ENCODE results near the gene ITSN2.

The ITSN2 gene

GRCh38 chr2:24238158-24238557 is 122.2 kb downstream of the ITSN2 start:
- no peak for TF ChIP-seq CTCF (IDR thresholded peaks at IDR 0.05; ENCODE audit: low read length, missing control alignments)
- DNase-seq (ENCODE audit: low read depth): no peak
- H3K4me3 ChIP-seq (replicated peaks; ENCODE audit: low read depth, low read length): no peak overlapping the region

GRCh38 chr2:24237313-24237712 is 123.0 kb downstream of the ITSN2 start:
- no peak for DNase-seq (ENCODE audit: low read depth)
- H3K4me3 ChIP-seq (replicated peaks; ENCODE audit: low read depth, low read length): no peak overlapping the region
- no peak for TF ChIP-seq CTCF (IDR thresholded peaks at IDR 0.05; ENCODE audit: low read length, missing control alignments)

DNA sequence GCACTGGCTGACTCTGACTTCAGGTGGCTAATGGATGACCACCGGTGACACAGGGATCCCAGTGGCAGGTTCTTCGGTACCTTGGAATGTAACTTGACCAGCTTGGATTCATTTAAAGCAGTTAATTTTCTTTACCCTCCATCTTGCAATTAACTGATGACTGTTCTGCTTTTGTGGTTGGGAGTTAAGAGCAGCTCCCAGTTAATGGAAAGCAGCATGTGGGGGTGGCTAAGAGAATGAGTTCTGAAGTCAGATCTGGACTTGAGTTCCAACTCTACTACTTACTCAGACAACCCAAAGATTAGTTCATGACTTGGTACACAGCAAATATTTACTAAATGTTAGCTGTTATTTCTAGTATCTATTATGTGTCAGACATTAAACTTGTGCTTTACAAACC is 127.0 kb downstream of the ITSN2 start:
- H3K4me3 ChIP-seq (replicated peaks; ENCODE audit: low read depth, low read length): no peak overlapping the region
- no peak for DNase-seq (ENCODE audit: low read depth)
- no peak for TF ChIP-seq CTCF (IDR thresholded peaks at IDR 0.05; ENCODE audit: low read length, missing control alignments)

DNA sequence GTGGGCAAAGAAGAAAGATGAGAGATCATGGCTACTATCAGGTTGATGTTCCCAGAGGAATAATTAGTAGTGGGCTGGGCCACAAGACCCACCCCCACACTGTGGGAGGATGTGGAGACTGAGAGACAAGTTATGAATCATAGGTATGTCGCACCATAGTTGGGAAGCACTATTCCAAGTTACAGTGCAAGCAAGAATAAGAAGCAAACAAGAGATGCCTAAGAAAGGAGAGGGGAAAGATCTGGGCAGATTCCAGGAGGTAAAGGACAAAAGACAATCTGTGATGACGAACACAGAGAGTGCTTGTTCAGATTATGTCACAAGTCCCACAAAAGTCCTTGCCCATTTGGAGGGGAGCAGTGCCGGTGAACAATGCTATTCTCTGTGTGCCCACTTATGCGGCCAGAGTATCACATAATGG is 128.9 kb downstream of the ITSN2 start:
- no peak for TF ChIP-seq CTCF (IDR thresholded peaks at IDR 0.05; ENCODE audit: low read length, missing control alignments)
- H3K4me3 ChIP-seq (replicated peaks; ENCODE audit: low read depth, low read length): no peak overlapping the region
- peak; percentile 33 for DNase-seq (ENCODE audit: low read depth)

- DNase-seq (ENCODE audit: low read depth): peak; percentile 39
- H3K4me3 ChIP-seq (replicated peaks; ENCODE audit: low read depth, low read length): no peak overlapping the region
- peak; percentile 48 for TF ChIP-seq CTCF (IDR thresholded peaks at IDR 0.05; ENCODE audit: low read length, missing control alignments)
These were observed 131.9 kb downstream of the ITSN2 start for GRCh38 chr2:24228470-24228869.

DNA sequence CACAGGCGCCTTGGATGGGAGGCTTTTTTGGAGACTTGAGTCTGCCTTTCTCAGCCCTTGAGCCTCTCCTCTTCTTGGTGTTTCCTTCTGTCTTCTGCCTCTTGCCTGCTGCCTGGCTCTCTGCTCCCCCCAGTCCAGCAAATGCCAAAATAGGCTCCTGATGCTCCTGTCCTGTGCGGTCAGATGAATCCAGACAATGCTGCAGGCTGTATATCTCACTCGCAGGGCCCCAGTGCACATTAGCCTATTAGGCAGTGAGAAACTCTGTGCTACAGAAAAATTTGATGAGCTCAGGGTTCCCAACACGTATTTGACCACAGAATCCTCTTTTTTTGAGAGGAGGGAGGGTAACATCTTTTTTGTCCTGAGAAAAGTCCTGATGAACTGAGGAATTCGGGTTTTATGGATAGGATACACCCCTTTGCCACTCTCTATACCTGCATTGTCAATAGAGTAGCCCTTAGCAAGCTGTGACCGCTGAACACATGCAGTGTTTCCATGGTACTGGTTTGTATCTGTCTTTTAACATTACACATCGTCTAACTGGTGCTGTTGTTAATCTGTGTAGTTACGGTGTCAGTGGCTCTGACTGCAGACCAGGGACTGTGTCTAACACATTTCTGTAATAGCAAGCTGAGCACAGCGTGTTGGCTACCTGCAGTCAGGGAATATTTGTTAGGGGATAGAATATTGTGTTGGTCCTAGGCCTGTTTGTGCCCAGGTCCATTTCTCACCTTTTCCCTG is 134.7 kb downstream of the ITSN2 start:
- TF ChIP-seq CTCF (IDR thresholded peaks at IDR 0.05; ENCODE audit: low read length, missing control alignments): no peak
- H3K4me3 ChIP-seq (replicated peaks; ENCODE audit: low read depth, low read length): no peak overlapping the region
- no peak for DNase-seq (ENCODE audit: low read depth)

DNA sequence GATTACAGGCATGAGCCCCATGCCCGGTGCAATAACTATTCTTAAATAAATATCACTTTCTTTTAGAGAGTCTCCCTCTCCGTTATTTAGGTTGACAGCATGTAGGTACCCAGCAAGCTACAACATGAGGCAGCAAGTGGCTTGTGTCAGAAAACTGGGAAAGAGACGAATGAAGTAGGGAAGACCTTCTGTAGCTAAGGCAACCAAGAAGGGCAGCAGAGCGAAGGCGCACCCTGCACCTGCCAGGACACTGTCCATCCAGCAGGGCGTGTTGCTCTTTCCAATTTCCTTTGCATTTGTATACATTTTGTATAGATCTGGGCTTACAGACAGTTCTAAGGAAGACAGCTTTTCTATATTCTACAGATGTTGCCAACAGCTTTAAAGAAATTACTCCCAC is 137.4 kb downstream of the ITSN2 start:
- no peak for DNase-seq (ENCODE audit: low read depth)
- no peak overlapping the region for H3K4me3 ChIP-seq (replicated peaks; ENCODE audit: low read depth, low read length)
- no peak for TF ChIP-seq CTCF (IDR thresholded peaks at IDR 0.05; ENCODE audit: low read length, missing control alignments)
